Mesenchymal stem cell (in vitro differentiated cells and primary cell): ENCODE data around the gene TMCC3.

Source experiments
- DNase-seq: peaks from one replicate; pipeline ENCODE4 v3.0.0-alpha.2; 2013
- H2AFZ ChIP-seq: one replicate; pipeline ENCODE4 v1.6.1; 2013; ENCODE audit warnings: low read depth, mild to moderate bottlenecking, control low read depth, inconsistent platforms, low read length, moderate library complexity
- H2AK5ac ChIP-seq: 2 replicates; pipeline ENCODE4 v1.6.1; 2013; ENCODE audit warnings: low read length, moderate library complexity, mild to moderate bottlenecking, inconsistent platforms; ENCODE audit not compliant: severe bottlenecking
- H2BK120ac ChIP-seq: one replicate; pipeline ENCODE4 v1.6.1; 2013; ENCODE audit warnings: low read depth, mild to moderate bottlenecking, inconsistent platforms, low read length, moderate library complexity
- H2BK12ac ChIP-seq, 2 experiments: one replicate each; pipeline ENCODE4 v1.6.1; 2013; ENCODE audit warnings: inconsistent platforms in 2 of 2, low read length in 2 of 2, mild to moderate bottlenecking in 2 of 2, moderate library complexity in 2 of 2, control low read depth in 1 of 2
- H2BK15ac ChIP-seq: one replicate; pipeline ENCODE4 v1.6.1; 2013; ENCODE audit warnings: mild to moderate bottlenecking, low read depth, inconsistent platforms; ENCODE audit not compliant: poor library complexity, severe bottlenecking
- H2BK5ac ChIP-seq: 2 replicates; pipeline ENCODE4 v1.6.1; 2013; ENCODE audit warnings: low read depth, mild to moderate bottlenecking, low read length, control low read depth, inconsistent platforms; ENCODE audit not compliant: poor library complexity, severe bottlenecking
- H3K14ac ChIP-seq, 2 experiments: one replicate each; pipeline ENCODE4 v1.6.1; 2013; ENCODE audit warnings: inconsistent platforms in 2 of 2, low read length in 2 of 2, control low read depth in 1 of 2, mild to moderate bottlenecking in 1 of 2, moderate library complexity in 1 of 2
- H3K18ac ChIP-seq, 2 experiments: one replicate each; pipeline ENCODE4 v1.6.1; 2013; ENCODE audit warnings: inconsistent platforms in 2 of 2, low read length in 2 of 2, control low read depth in 1 of 2, low read depth in 1 of 2, mild to moderate bottlenecking in 1 of 2
- H3K23ac ChIP-seq, 2 experiments: one replicate each; pipeline ENCODE4 v1.6.1; 2013; ENCODE audit warnings: inconsistent platforms in 2 of 2, low read length in 2 of 2, mild to moderate bottlenecking in 2 of 2, moderate library complexity in 2 of 2, control low read depth in 1 of 2
- H3K27ac ChIP-seq: 2 replicates; pipeline ENCODE4 v1.5.1; 2013; ENCODE audit warnings: mild to moderate bottlenecking, moderate library complexity, low read length, control low read depth, inconsistent platforms; ENCODE audit not compliant: poor library complexity, severe bottlenecking
- H3K27me3 ChIP-seq, 2 experiments: 2 replicates each; pipeline versions ENCODE4 v1.6.1 to v1.7.0; 2013; ENCODE audit warnings: low read length in 2 of 2, mild to moderate bottlenecking in 2 of 2, moderate library complexity in 2 of 2, control low read depth in 1 of 2, inconsistent platforms in 1 of 2; ENCODE audit not compliant: control insufficient read depth in 1 of 2, insufficient read depth in 1 of 2
- H3K36me3 ChIP-seq, 2 experiments: 2 replicates each; pipeline versions ENCODE4 v1.6.1 to v1.7.0; 2013; ENCODE audit warnings: low read length in 2 of 2, control low read depth in 1 of 2, inconsistent platforms in 1 of 2, low read depth in 1 of 2, mild to moderate bottlenecking in 1 of 2; ENCODE audit not compliant: insufficient read depth in 2 of 2, control insufficient read depth in 1 of 2
- H3K4ac ChIP-seq, 2 experiments: one replicate each; pipeline ENCODE4 v1.6.1; 2013; ENCODE audit warnings: inconsistent platforms in 2 of 2, low read length in 2 of 2, mild to moderate bottlenecking in 2 of 2, moderate library complexity in 2 of 2, control low read depth in 1 of 2, low read depth in 1 of 2
- H3K4me1 ChIP-seq: 2 replicates; pipeline ENCODE4 v1.6.1; 2013; ENCODE audit warnings: low read depth, low read length, control low read depth; ENCODE audit not compliant: control insufficient read depth, insufficient read depth
- H3K4me2 ChIP-seq: 2 replicates; pipeline ENCODE4 v1.6.1; 2013; ENCODE audit warnings: low read length, mild to moderate bottlenecking, inconsistent platforms; ENCODE audit not compliant: poor library complexity, severe bottlenecking
- H3K4me3 ChIP-seq, 2 experiments: 2 replicates each; pipeline versions ENCODE4 v1.5.1 to v1.7.0; 2013; ENCODE audit warnings: low read length in 2 of 2, mild to moderate bottlenecking in 2 of 2, control low read depth in 1 of 2, low read depth in 1 of 2; ENCODE audit not compliant: insufficient read depth in 1 of 2
- H3K79me1 ChIP-seq: replicated peaks from 2 replicates; pipeline ENCODE4 v1.6.1; 2013; ENCODE audit warnings: mild to moderate bottlenecking, control low read depth, low read length, inconsistent platforms; ENCODE audit not compliant: poor library complexity, severe bottlenecking
- H3K9ac ChIP-seq: 2 replicates; pipeline ENCODE4 v1.7.0; 2013; ENCODE audit warnings: mild to moderate bottlenecking, low read length, moderate library complexity
- H3K9me3 ChIP-seq: 2 replicates; pipeline ENCODE4 v1.7.0; 2013; ENCODE audit warnings: mild to moderate bottlenecking, low read length; ENCODE audit not compliant: control insufficient read depth
- H4K8ac ChIP-seq: one replicate; pipeline ENCODE4 v1.6.1; 2013; ENCODE audit warnings: inconsistent platforms, mild to moderate bottlenecking, low read length, moderate library complexity
- H4K91ac ChIP-seq: one replicate; pipeline ENCODE4 v1.6.1; 2013; ENCODE audit warnings: mild to moderate bottlenecking, low read length, inconsistent platforms
- WGBS: methylation state at CpG from one replicate; pipeline ENCODE4 v1.1.7; 2013; ENCODE audit warnings: mixed read lengths; 5-methylcytosine and 5-hydroxymethylcytosine counted together

TMCC3 gene

DNA sequence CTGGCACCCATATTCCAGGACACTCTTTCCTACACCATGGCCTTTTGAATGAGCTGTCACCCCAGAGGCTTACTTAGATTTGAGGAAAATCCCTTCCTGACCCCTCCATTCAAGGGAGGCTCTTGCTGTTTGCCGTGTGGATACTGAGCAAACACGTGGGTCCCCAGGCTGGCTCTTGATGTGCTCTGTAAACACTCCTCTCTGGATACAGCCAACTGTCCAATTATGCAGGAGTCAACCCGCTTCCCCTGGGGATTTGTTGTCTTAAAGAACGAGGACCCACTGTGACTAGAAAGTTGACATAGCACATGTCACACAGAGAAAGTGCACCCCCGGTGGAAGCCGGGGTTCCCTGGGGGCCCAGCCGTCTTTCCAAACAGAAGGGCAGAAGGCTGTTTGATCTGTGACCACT is 114.8 kb downstream of the TMCC3 start:
- Histone ChIP-seq H2AK5ac (no peak overlapping the region), H3K36me3 (no peaks in the 10 kb centered on the region), H4K8ac (no peak overlapping the region), H2BK12ac (no peak overlapping the region), H3K9me3 (no peaks in the 10 kb centered on the region), H3K23ac (no peak overlapping the region), H2AFZ (no peak overlapping the region), H3K27me3 (peaks cover under 1 to 20% of the 10 kb centered on the region in 2 experiments), H3K4me2 (no peak overlapping the region), H3K79me1 (no peaks in the 10 kb centered on the region), H2BK5ac (no peak overlapping the region), H3K18ac (no peak overlapping the region), H2BK15ac (no peak overlapping the region), H2BK120ac (no peak overlapping the region), H3K14ac (no peak overlapping the region), H3K27ac (no peak overlapping the region), H3K4me1 (no peaks in the 10 kb centered on the region), H3K9ac (no peak overlapping the region), H3K4ac (no peak overlapping the region), H4K91ac (no peak overlapping the region), H3K4me3 (no peak overlapping the region)
- DNase-seq: no peak
- 66% methylated on average over 7 of the region's 7 CpGs for WGBS

DNA sequence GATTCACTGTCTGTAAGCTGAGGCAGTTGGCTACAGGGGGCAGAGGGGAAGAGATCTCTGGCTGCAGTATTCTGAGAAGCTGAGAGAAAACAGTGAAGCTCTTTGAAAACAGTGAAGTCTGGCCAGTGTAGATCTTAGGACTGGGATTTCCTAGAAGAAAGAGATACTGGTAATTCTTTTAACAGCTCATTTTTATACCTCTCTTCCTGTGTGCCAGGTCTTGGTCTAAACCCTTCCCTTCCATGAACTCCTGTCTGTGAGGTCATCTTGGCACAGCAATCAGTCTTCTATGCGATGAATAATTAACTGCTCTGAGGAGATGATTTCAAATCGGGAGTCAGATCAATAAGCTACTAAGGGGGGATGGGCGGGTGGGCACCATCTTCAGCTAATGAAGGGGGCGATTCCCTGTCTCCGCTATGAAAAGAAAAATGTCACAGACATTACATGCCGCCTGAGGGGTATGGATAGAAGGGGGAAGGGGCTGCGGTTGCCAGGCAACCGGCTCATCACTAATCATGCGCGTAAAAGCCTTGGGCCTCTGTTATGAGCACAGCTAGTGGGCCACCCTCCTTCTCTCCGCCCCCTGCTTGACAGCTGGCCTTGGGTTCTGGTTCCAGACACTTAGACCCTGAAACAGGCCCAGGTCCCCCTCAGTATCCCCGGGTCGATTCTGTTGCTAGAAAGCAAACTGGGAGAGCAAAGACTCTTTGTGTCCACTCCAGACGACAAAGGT is 115.4 kb downstream of the TMCC3 start:
- WGBS: 92% methylated on average over 14 of the region's 14 CpGs
- Histone ChIP-seq H3K14ac (no peak overlapping the region), H3K4me1 (no peaks in the 10 kb centered on the region), H2AFZ (no peak overlapping the region), H2AK5ac (no peak overlapping the region), H3K36me3 (no peaks in the 10 kb centered on the region), H3K27me3 (peaks cover 6 to 25% of the 10 kb centered on the region in 2 experiments), H3K4ac (no peak overlapping the region), H4K8ac (no peak overlapping the region), H2BK15ac (no peak overlapping the region), H3K4me3 (no peak overlapping the region), H3K27ac (no peak overlapping the region), H3K18ac (no peak overlapping the region), H3K9ac (no peak overlapping the region), H3K4me2 (no peak overlapping the region), H2BK12ac (no peak overlapping the region), H2BK5ac (no peak overlapping the region), H3K23ac (no peak overlapping the region), H3K79me1 (no peaks in the 10 kb centered on the region), H2BK120ac (no peak overlapping the region), H4K91ac (no peak overlapping the region), H3K9me3 (no peaks in the 10 kb centered on the region)
- no peak for DNase-seq

DNA sequence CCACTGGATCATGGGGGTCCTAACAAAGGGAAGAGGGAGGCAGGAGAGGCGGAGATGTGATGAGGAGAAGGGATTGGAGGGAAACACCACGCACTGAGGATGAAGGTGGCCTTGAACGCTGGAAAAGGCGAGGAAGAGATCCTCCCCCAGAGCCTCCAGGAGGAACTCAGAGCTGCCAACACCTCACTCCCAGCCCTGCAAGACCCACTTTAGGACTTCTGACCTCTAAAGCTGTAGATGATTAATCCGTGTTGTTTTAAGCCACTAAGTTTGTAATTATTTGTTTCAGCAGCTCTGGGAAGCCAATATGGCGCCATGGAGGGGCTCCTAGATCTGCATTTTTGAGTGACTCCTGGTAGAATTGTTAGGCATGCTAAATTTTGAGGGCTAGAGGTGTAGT is 116.1 kb downstream of the TMCC3 start:
- no peak for DNase-seq
- no peak overlapping the region for H4K91ac ChIP-seq
- no peak overlapping the region for H2AK5ac ChIP-seq
- peaks cover 8 to 32% of the 10 kb centered on the region in 2 experiments for H3K27me3 ChIP-seq
- no peak overlapping the region for H2BK5ac ChIP-seq
- H3K4me1 ChIP-seq: no peaks in the 10 kb centered on the region
- no peak overlapping the region for H4K8ac ChIP-seq
- no peak overlapping the region for H3K4me3 ChIP-seq
- 86% methylated on average over 6 of the region's 6 CpGs for WGBS
- H3K23ac ChIP-seq: no peak overlapping the region
- no peak overlapping the region for H2BK12ac ChIP-seq
- H3K14ac ChIP-seq: no peak overlapping the region
- no peaks in the 10 kb centered on the region for H3K9me3 ChIP-seq
- no peak overlapping the region for H3K27ac ChIP-seq
- H3K79me1 ChIP-seq: no peaks in the 10 kb centered on the region
- H3K9ac ChIP-seq: no peak overlapping the region
- H3K18ac ChIP-seq: no peak overlapping the region
- H3K4ac ChIP-seq: no peak overlapping the region
- no peak overlapping the region for H2AFZ ChIP-seq
- H2BK120ac ChIP-seq: no peak overlapping the region
- H3K36me3 ChIP-seq: no peaks in the 10 kb centered on the region
- no peak overlapping the region for H3K4me2 ChIP-seq
- no peak overlapping the region for H2BK15ac ChIP-seq

DNA sequence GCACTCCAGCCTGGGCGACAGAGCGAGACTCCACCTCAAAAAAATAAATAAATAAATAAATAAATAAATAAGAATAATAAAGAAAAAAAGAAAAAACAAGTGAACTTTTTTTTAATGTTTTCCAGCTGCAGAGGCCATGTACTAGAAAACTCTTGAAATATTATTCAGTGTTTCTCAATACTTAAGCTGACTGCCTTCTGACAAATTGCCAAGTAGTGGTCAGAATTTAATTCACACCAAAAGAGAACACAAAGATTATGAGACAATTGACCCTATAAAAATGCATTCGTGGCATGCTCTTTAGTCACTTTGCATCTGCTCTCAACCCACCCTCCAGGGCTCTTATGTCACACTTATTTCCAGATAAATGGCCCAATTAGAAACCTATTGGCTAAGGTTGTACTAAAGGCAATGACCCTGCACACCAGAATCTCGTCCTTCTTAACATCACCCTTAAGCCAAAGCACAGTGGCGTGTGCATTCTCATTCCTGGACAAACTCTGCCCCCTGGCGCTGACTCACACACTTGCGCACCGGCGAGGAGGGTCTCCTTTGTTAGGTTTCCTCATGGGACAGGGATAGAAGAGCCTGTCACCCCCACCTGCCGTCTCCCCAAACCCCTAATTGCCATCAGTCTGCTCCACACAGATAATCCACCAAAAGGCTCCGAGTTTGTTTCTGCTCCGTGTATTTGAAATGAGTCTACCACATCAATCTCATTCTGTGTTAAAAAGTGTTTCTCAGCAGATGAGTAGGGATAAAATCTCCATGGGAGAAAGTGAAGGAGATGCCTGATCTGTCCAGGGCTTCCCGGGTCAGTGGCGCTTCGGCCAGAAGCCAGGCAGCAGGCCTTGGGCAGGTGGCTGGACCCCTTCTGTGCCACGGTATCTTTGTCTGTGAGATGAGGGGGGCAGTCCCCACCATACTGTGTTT is 117.6 kb downstream of the TMCC3 start:
- Histone ChIP-seq H3K4me3 (no peak overlapping the region), H2AK5ac (no peak overlapping the region), H2BK15ac (no peak overlapping the region), H2BK12ac (no peak overlapping the region), H3K4me2 (no peak overlapping the region), H2BK120ac (no peak overlapping the region), H3K14ac (no peak overlapping the region), H3K36me3 (no peaks in the 10 kb centered on the region), H2BK5ac (no peak overlapping the region), H3K23ac (no peak overlapping the region), H3K4me1 (no peaks in the 10 kb centered on the region), H3K4ac (no peak overlapping the region), H3K9ac (no peak overlapping the region), H4K8ac (no peak overlapping the region), H3K9me3 (no peaks in the 10 kb centered on the region), H3K18ac (no peak overlapping the region), H3K27me3 (peaks cover 11 to 38% of the 10 kb centered on the region in 2 experiments), H3K27ac (no peak overlapping the region), H2AFZ (no peak overlapping the region), H3K79me1 (no peaks in the 10 kb centered on the region), H4K91ac (no peak overlapping the region)
- WGBS: 38% methylated on average over 11 of the region's 16 CpGs
- peak; percentile 63 for DNase-seq
